ENCODE measurements around the gene INTS3. TPM values are rescaled to one million over a fixed set of nuclear protein-coding genes. Genes with fewer than 3 reads are reported as not detected.
"Not testable (repeated sequence)": the region's sequence is repeated elsewhere in the genome, so short reads cannot be mapped to it uniquely, and the experiment has no call there.

INTS3 gene
- total and polyA plus RNA-seq, 9 of the 15 experiments (the other 6 are each of a cell fraction or from before 2014, with no cell fraction given) = 6.3 to 24.1 (median 14.3) TPM

- Histone ChIP-seq H4K20me1 (replicated peaks; ENCODE audit: control insufficient read depth, insufficient read depth, low read length) (no peaks in the 10 kb centered on the region), H3K9me3 (replicated peaks; ENCODE audit: control insufficient read depth, insufficient read depth, low read depth, low read length) (no peaks in the 10 kb centered on the region), H3K4me1 (replicated peaks in 1 of 2; ENCODE audit: control insufficient read depth in 2 of 2, insufficient read depth in 2 of 2, low read length in 2 of 2) (peaks cover 14 to 52% of the 10 kb centered on the region in 2 experiments), H3K9ac (ENCODE audit: insufficient read depth in 1 of 2, low read depth in 2 of 2, low read length in 2 of 2) (peak overlapping the region in 1 of 2 experiments; percentile 3; a peak in 2 of 4 replicates), H3K79me2 (ENCODE audit: control insufficient read depth, insufficient read depth, low read length) (no peaks in the 10 kb centered on the region), H3K36me3 (ENCODE audit: control insufficient read depth, insufficient read depth, low read length) (no peaks in the 10 kb centered on the region), H3K27me3 (ENCODE audit: control insufficient read depth in 2 of 2, insufficient read depth in 2 of 2, low read length in 2 of 2) (no peaks in the 10 kb centered on the region), H3K9me1 (ENCODE audit: control insufficient read depth, insufficient read depth, low read length) (no peaks in the 10 kb centered on the region), H3K27ac (ENCODE audit: extremely low read depth, low read depth, low read length) (no peak overlapping the region), H3K4me3 (no peak overlapping the region), H2AFZ (ENCODE audit: low read depth, low read length) (no peak overlapping the region), H3K4me2 (ENCODE audit: insufficient read depth, low read length) (no peak overlapping the region)
- DNase-seq (ENCODE audit: extremely low read depth in 1 of 4, low spot score in 3 of 4) = no peak
- 35% methylated on average over 4 of the region's 4 CpGs for WGBS (ENCODE audit: insufficient coverage, low coverage, missing lambda C conversion rate)
- no peak for ATAC-seq
- ChIA-PET POLR2A (interaction anchor here (0.8 to 1.3 kb wide), 3 partner anchors 9 to 24 kb away, joined by 3 to 6 read pairs (median 3); no protein-coding TSS in a partner anchor), CTCF (ENCODE audit: low intra/inter-chr PET ratio) (no interaction called here)
- no TSS peak for BruUV-seq (replicated peaks)
- FAIRE-seq = no peak
- no peak for TF ChIP-seq KDM4B (IDR thresholded peaks at IDR 0.05; ENCODE audit: borderline replicate concordance in 2 of 2, low read depth in 1 of 2)
- intact Hi-C loops (cut with micrococcal nuclease) = loop anchor here (5.0 kb wide), 1 partner anchor 207 kb away; the partner anchor contains the start of gene RAB13
- in situ Hi-C loops (cut with MboI) = no loop called here
Measured at GRCh38 chr1:153780551-153780950, 52.7 kb downstream of the INTS3 start.

- H2AFZ ChIP-seq (ENCODE audit: low read depth, low read length) = peak overlapping the region; percentile 87
- POLR2A ChIA-PET; DNase-seq (ENCODE audit: extremely low read depth in 1 of 4, low spot score in 3 of 4): not testable (repeated sequence)
Measured at GRCh38 chr1:153782648-153783047, 54.8 kb downstream of the INTS3 start.

More at GRCh38 chr1:153782648-153783047, 54.8 kb downstream of the INTS3 start:
- H4K20me1 ChIP-seq (replicated peaks; ENCODE audit: control insufficient read depth, insufficient read depth, low read length); ATAC-seq; BruUV-seq (replicated peaks); H3K4me3 ChIP-seq; H3K79me2 ChIP-seq (ENCODE audit: control insufficient read depth, insufficient read depth, low read length); H3K36me3 ChIP-seq (ENCODE audit: control insufficient read depth, insufficient read depth, low read length); H3K9me1 ChIP-seq (ENCODE audit: control insufficient read depth, insufficient read depth, low read length); in situ Hi-C loops (cut with MboI); H3K27me3 ChIP-seq (ENCODE audit: control insufficient read depth in 2 of 2, insufficient read depth in 2 of 2, low read length in 2 of 2); FAIRE-seq; H3K9me3 ChIP-seq (replicated peaks; ENCODE audit: control insufficient read depth, insufficient read depth, low read depth, low read length): not testable (repeated sequence)
- WGBS (ENCODE audit: insufficient coverage, low coverage, missing lambda C conversion rate) = 94% methylated on average over 8 of the region's 8 CpGs
- CTCF ChIA-PET (ENCODE audit: low intra/inter-chr PET ratio) = interaction anchor here (0.7 kb wide), 1 partner anchor 26 kb away, joined by 4 read pairs; no protein-coding TSS in a partner anchor
- TF ChIP-seq BCOR (IDR thresholded peaks at IDR 0.05) (peak; percentile 51), CBX1 (IDR thresholded peaks at IDR 0.05; ENCODE audit: low read depth) (0 out of 2 replicates have a peak, but pooled peaks have one; percentile 8)
- Histone ChIP-seq H3K4me2 (ENCODE audit: insufficient read depth, low read length) (peak overlapping the region; percentile 80), H3K9ac (ENCODE audit: insufficient read depth in 1 of 2, low read depth in 2 of 2, low read length in 2 of 2) (peak overlapping the region; percentile 81 to 93; a peak in 2 of 4 replicates), H3K4me1 (replicated peaks in 1 of 2; ENCODE audit: control insufficient read depth in 2 of 2, insufficient read depth in 2 of 2, low read length in 2 of 2) (peaks cover 11 to 39% of the 10 kb centered on the region in 2 experiments), H3K27ac (ENCODE audit: extremely low read depth, low read depth, low read length) (peak overlapping the region; percentile 83; the same call in 1 of the 3 replicates)
- intact Hi-C loops (cut with micrococcal nuclease) = loop anchor here (5.0 kb wide), 1 partner anchor 205 kb away; the partner anchor contains the start of gene RAB13

Measured in K562 (cell line).